Heart right ventricle (tissue), 16 donors: ENCODE measurements around the gene STEAP2. TPM values are rescaled to one million over a fixed set of nuclear protein-coding genes. Genes with fewer than 3 reads are reported as not detected.

Experiments
- ATAC-seq, 8 donors: fragments of 200-7000 bp; cut with Tn5 transposase; one replicate each; pipeline ENCODE4 v1.9.1; 2020; ENCODE audit warnings: mild to moderate bottlenecking in 8 of 8, moderate library complexity in 8 of 8, moderate number of reproducible peaks in 1 of 8
- DNase-seq, 2 donors: peaks; one replicate each; pipeline ENCODE4 v3.0.0-alpha.2; 2020
- H3K27ac ChIP-seq, 10 donors: fragments of 200-600 bp; sonication (generic) in 2 of 10; one replicate each; pipeline versions ENCODE4 v1.5.0 to v1.8.0; 2020 to 2022; ENCODE audit warnings: mild to moderate bottlenecking in 3 of 10
- H3K27me3 ChIP-seq, 7 donors: fragments of 200-600 bp; one replicate each; pipeline ENCODE4 v1.8.0; 2021 to 2022; ENCODE audit warnings: mild to moderate bottlenecking in 2 of 7
- H3K36me3 ChIP-seq, 9 donors: fragments of 200-600 bp; sonication (generic) in 1 of 9; one replicate each; pipeline versions ENCODE4 v1.5.0 to v1.8.0; 2020 to 2022; ENCODE audit warnings: mild to moderate bottlenecking in 2 of 9
- H3K4me1 ChIP-seq, 9 donors: fragments of 200-600 bp; sonication (generic) in 1 of 9; one replicate each; pipeline versions ENCODE4 v1.5.0 to v1.8.0; 2020 to 2022; ENCODE audit warnings: mild to moderate bottlenecking in 4 of 9
- H3K4me3 ChIP-seq, 10 donors: fragments of 200-600 bp; sonication (generic) in 2 of 10; one replicate each; pipeline versions ENCODE4 v1.5.0 to v1.8.0; 2020 to 2022; ENCODE audit warnings: mild to moderate bottlenecking in 7 of 10, moderate library complexity in 2 of 10
- H3K9me3 ChIP-seq, 11 donors: fragments of 200-600 bp in 10 of 11; sonication (generic) in 2 of 11; one replicate each; pipeline versions ENCODE4 v1.5.0 to v1.8.0; 2013 to 2022; ENCODE audit warnings: mild to moderate bottlenecking in 2 of 11, control low read depth in 1 of 11, moderate library complexity in 1 of 11
- CTCF ChIP-seq, 9 donors: fragments of 200-600 bp; sonication (generic) in 2 of 9; IDR thresholded peaks; one replicate each; pipeline versions ENCODE4 v1.5.0 to v1.8.0; 2021 to 2022; ENCODE audit warnings: antibody characterized with exemption in 9 of 9, mild to moderate bottlenecking in 5 of 9, moderate library complexity in 1 of 9
- WGBS, 2 donors: extraction: QIAGEN DNeasy Blood & Tissue Kit; methylation state at CpG; one replicate each; pipeline ENCODE4 v1.1.7; 2013; ENCODE audit warnings: inconsistent platforms in 1 of 2; 5-methylcytosine and 5-hydroxymethylcytosine counted together
- intact Hi-C, 10 donors: fragments of 100-400 bp; cut with DNase I; formaldehyde crosslinking; loops; one replicate each; pipeline versions ENCODE4 v1.11.1 to v1.14.2; 2022
- polyA plus RNA-seq, 2 donors: library from polyadenylated mRNA; stranded (reverse); fragments of 200-250 nt; gene quantifications; one replicate each; pipeline ENCODE4 v1.2.3, GENCODE V29; 2013
- total RNA-seq, 10 donors: library from RNA; stranded (reverse); fragmentation: NEBNext Ultra II Directional in 3 of 10; extraction: Animal tissue kit (Norgen Biotek cat#: 25700) in 3 of 10; gene quantifications; one replicate each; pipeline versions ENCODE4 v1.2.1 to v1.2.4, GENCODE V29; 2021 to 2023
- donor health status: Arrhythmogenic right ventricular cardiomyopathy.
- donor health status: ischemic (EF 13 %, LVEDD 7.1; RV severe dilation, severe dysfunction).
- donor health status: healthy with polysubstance abuse.
- donor health status: DM: no; HTN: yes; CAD: no.
- donor health status: DM: no; HTN: no; CAD: no.
- donor health status: ischemic (EF 25% LVEDD 6.9; RV normal size, moderate dysfunction).
- donor health status: ischemic (EF 25% LVEDD 5.7; RV mildly dilated, moderate dysfunction).
- donor health status: healthy.
- donor health status: DM: yes; HTN: yes; CAD: no.
- donor health status: Ischemic cardiomyopathy.
- donor health status: ischemic (EF 35%, LVEDD 5.7; RV mildly dilated, moderate dysfunction).
- donor health status: nonischemic (EF 11% LVEDD 7.7; RV severe dilation, severe dysfunction).
- donor health status: DM: yes; HTN: yes; CAD: no.
- donor health status: PGD.
- donor health status: ischemic (EF 29% LVEDD 5.4; RV normal size, mild dysfunction).
- donor health status: nonischemic (EF 23%, LVEDD 6.1; RV moderate dilation, normal function).

Gene STEAP2
- total and polyA plus RNA-seq, 12 donors, result 1.4 to 12.8 (median 6.6) TPM

GRCh38 chr7:90192876-90193750 is 18.4 kb upstream of the STEAP2 start:
- no peaks in the 10 kb centered on the region for H3K36me3 ChIP-seq
- H3K4me1 ChIP-seq, result no peaks in the 10 kb centered on the region
- H3K27me3 ChIP-seq, result no peaks in the 10 kb centered on the region
- H3K27ac ChIP-seq, result no peak overlapping the region
- no peak overlapping the region for H3K4me3 ChIP-seq
- 56 to 78% methylated on average over 2 of the region's 2 CpGs for WGBS, 2 donors
- ATAC-seq (no peak), DNase-seq (no peak)
- no peak for TF ChIP-seq CTCF (IDR thresholded peaks at IDR 0.05)
- H3K9me3 ChIP-seq, result peaks cover 0 to 10% (median 0%) of the 10 kb centered on the region in 11 donors
- intact Hi-C loops, result no loop called here

GRCh38 chr7:90194911-90195809 is 16.4 kb upstream of the STEAP2 start:
- DNase-seq (no peak), ATAC-seq (no peak)
- Histone ChIP-seq H3K36me3 (no peaks in the 10 kb centered on the region), H3K27ac (no peak overlapping the region), H3K9me3 (peaks cover 0 to 10% (median 0%) of the 10 kb centered on the region in 11 donors), H3K27me3 (no peaks in the 10 kb centered on the region), H3K4me1 (no peaks in the 10 kb centered on the region), H3K4me3 (no peak overlapping the region)
- TF ChIP-seq CTCF (IDR thresholded peaks at IDR 0.05), result no peak
- 69 to 71% methylated on average over 10 of the region's 10 CpGs for WGBS, 2 donors
- intact Hi-C loops, result no loop called here

GRCh38 chr7:90201500-90202195 is 9.9 kb upstream of the STEAP2 start:
- H3K36me3 ChIP-seq, result no peaks in the 10 kb centered on the region
- H3K9me3 ChIP-seq, result no peaks in the 10 kb centered on the region
- WGBS, 2 donors, result 90 to 94% methylated on average over 2 of the region's 2 CpGs
- DNase-seq, result no peak
- no peaks in the 10 kb centered on the region for H3K4me1 ChIP-seq
- intact Hi-C loops, result no loop called here
- no peak overlapping the region for H3K4me3 ChIP-seq
- no peaks in the 10 kb centered on the region for H3K27me3 ChIP-seq
- TF ChIP-seq CTCF (IDR thresholded peaks at IDR 0.05), result no peak
- H3K27ac ChIP-seq, result no peak overlapping the region
- ATAC-seq, result no peak

- Histone ChIP-seq H3K36me3 (no peaks in the 10 kb centered on the region), H3K27me3 (peaks cover 0 to 35% (median 9%) of the 10 kb centered on the region in 7 donors), H3K27ac (no peak overlapping the region), H3K9me3 (no peaks in the 10 kb centered on the region), H3K4me1 (peaks cover 0 to 20% (median 0%) of the 10 kb centered on the region in 9 donors), H3K4me3 (no peak overlapping the region)
- intact Hi-C loops, result no loop called here
- DNase-seq (no peak), ATAC-seq (no peak)
- 80 to 89% methylated on average over 1 of the region's 1 CpG for WGBS, 2 donors
- no peak for TF ChIP-seq CTCF (IDR thresholded peaks at IDR 0.05)
Measured at GRCh38 chr7:90207956-90208355, 3.6 kb upstream of the STEAP2 start.
